ENCODE measurements around the gene CLN6.

The CLN6 gene

DNA sequence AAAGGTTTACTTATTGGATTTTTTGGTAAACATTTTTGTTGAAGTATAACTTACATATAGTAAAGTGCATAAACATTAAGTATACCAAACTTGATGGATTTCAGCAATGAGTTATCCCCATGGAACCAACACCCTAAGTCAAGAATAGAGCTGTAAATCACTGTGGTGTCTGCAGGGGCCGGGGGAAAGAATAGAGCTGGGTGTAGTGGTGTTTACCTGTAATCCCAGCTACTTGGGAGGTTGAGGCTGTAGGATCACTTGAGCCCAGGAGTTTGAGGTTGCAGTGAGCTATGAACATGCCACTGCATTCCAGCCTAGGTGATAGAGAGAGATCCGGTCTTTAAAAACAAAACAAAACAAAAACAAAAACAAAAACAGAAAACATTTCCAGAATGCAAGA is 34.8 kb upstream of the CLN6 start:
- no peak overlapping the region for H3K27ac ChIP-seq
- TF ChIP-seq, protein P1, sequence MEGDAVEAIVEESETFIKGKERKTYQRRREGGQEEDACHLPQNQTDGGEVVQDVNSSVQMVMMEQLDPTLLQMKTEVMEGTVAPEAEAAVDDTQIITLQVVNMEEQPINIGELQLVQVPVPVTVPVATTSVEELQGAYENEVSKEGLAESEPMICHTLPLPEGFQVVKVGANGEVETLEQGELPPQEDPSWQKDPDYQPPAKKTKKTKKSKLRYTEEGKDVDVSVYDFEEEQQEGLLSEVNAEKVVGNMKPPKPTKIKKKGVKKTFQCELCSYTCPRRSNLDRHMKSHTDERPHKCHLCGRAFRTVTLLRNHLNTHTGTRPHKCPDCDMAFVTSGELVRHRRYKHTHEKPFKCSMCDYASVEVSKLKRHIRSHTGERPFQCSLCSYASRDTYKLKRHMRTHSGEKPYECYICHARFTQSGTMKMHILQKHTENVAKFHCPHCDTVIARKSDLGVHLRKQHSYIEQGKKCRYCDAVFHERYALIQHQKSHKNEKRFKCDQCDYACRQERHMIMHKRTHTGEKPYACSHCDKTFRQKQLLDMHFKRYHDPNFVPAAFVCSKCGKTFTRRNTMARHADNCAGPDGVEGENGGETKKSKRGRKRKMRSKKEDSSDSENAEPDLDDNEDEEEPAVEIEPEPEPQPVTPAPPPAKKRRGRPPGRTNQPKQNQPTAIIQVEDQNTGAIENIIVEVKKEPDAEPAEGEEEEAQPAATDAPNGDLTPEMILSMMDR (IDR thresholded peaks at IDR 0.05), result no peak
- TF ChIP-seq ZFX (IDR thresholded peaks at IDR 0.05; ENCODE audit: borderline replicate concordance), result no peak

DNA sequence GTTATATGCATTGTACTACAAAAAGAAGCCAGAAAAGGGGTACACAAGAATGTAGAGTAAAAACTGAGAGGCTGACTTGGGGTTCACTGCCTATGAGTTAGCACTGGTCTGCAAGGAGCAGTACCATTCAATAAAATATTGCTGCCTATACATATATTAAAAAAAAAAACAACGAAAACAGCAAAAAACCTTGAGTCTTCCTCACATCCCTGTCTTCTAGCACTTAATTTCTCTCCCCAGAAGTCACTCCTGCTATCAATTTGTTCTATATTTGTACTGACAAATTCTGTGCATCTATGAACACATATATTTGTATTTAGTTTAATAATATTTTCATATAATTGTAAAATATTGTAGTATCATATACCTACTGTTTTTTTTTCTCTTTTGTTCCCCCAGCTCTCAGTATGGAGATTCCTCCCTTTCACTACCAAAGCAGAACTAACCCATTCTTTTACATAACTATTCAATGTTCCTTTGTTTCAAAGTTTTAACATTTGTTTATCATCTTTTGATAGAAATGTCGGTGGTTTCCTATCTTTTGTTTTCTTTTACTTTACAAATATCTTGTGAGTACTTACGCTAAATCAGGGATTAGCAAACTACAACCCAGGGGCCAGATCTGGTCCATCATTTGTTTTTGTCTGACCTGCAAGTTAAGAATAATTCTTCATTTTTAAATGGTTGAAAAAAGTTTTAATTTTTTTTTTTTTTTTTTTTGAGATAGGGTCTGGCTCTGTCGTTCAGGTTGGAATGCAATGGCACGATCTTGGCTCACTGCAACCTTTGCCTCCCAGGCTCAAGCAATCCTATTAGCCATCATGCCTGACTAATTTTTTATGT is 33.2 kb upstream of the CLN6 start:
- no peak overlapping the region for H3K27ac ChIP-seq
- TF ChIP-seq, protein P1 (IDR thresholded peaks at IDR 0.05), result no peak
- TF ChIP-seq ZFX (IDR thresholded peaks at IDR 0.05; ENCODE audit: borderline replicate concordance), result no peak

DNA sequence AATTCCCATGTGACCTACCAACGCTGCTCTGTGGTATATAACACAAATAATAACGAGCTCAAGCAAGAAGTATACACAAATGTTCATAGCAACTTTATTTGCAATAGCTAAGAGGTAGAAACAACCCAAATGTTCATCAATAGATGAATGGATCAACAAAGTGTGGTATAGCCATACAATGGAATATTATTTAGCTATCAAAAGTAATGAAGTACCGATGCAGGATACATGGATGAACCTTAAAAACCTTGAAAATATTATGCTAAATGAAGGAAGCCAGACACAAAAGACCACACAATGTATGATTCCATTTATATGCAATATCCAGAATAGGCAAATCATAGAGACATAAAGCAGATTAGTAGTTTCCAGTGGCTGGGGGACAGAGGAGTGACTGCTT is 32.5 kb upstream of the CLN6 start:
- no peak overlapping the region for H3K27ac ChIP-seq
- no peak for TF ChIP-seq ZFX (IDR thresholded peaks at IDR 0.05; ENCODE audit: borderline replicate concordance)
- TF ChIP-seq, protein P1 (IDR thresholded peaks at IDR 0.05), result no peak

DNA sequence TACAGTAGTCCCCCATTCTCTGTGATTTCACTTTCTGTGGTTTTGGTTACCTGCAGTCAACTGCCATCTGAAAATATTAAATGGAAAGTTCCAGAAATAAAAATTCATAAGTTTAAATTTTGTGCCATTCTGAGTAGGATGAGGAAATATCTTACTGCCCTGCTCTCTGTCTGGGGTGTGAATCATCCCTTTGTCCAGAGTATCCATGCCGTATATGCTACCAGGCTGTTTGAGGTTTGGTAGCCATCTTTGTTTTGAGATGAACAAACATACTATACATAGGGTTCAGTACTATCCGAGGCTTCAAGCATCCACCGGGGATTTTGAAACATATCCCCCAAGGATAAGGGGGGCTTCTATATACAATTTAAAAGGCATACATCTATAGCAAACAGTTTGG is 31.7 kb upstream of the CLN6 start:
- TF ChIP-seq, protein P1 (IDR thresholded peaks at IDR 0.05), result no peak
- no peak for TF ChIP-seq ZFX (IDR thresholded peaks at IDR 0.05; ENCODE audit: borderline replicate concordance)

DNA sequence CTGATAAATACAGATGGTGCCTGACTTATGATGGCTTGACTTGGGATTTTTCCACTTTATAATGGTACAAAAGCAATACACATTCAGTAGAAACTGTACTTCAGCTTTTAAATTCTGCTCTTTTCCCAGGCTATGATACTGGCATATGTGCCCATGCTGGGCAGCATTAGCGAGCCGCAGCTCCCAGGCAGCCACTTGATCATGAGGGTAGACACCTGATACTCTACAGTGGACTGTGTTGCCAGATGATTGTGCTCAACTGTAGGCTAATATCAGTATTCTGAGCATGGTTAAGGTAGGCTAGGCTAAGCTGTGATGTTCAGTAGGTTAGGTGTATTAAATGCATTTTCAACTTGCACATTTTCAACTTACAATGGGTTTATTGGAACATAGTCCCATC is 30.4 kb upstream of the CLN6 start:
- H3K27ac ChIP-seq, result no peak overlapping the region
- TF ChIP-seq ZFX (IDR thresholded peaks at IDR 0.05; ENCODE audit: borderline replicate concordance), result no peak

More for the DNA sequence above, 31.7 kb upstream of the CLN6 start:
- no peak overlapping the region for H3K27ac ChIP-seq

DNA sequence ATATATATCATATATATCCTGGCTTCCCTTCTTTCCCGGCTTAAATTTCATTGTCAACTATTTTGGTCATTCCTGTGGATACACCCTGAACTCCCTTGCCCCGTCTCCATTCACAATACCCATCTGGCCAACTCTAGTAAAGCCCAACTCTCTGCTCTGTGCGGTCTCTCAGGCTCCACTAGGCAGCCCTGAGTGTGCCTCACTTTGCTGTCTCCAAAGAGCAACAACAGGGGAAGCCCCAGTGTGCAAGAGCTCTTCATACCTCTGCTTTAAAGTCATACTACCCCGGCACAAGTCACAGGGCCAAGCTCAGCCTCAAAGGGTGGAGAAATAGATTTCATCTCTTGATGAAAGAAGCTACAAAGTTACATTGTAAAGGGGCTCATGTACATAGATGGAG is 29.2 kb upstream of the CLN6 start:
- TF ChIP-seq ZFX (IDR thresholded peaks at IDR 0.05; ENCODE audit: borderline replicate concordance), result no peak
- TF ChIP-seq, protein P1 (IDR thresholded peaks at IDR 0.05), result no peak
- H3K27ac ChIP-seq, result no peak overlapping the region

DNA sequence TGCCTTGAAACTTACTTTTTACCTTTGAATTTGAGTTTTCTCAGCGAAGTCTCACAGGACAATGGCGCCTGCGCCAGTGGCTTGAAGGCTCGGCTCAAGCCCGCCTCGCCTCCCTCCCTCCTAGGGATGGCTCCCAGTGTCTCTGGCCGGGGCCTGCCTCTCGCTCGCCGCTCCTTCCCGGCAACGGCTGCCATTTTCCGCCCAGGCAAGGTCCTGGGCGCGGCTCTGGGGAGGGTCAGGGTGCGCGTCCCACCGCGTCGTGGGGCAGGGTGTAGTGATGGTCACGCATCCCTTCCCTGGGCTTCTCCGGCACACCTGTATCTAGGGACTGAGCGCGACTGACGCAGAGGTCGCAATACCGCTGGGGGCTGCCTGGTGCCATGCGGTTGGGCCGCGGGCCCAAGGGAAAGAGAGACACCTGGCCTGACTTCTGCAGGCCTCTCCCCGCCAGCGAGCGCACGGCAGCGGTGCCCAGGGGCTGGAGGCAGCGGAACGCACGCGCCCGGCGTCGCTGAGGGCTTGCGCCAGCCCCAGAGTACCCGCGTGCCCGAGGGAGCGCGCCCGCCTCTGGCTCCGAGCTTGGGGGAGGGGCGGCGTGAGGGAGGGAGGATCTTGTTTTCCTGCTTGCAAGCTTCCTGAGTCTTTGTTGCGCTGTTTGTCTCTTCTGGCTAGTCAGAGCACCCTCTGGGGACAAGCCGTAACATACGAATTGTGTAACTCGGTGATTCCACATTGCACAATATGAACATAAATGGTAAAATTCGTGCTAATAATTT is 27.3 kb upstream of the CLN6 start:
- peak overlapping the region; percentile 69 for H3K27ac ChIP-seq
- no peak for TF ChIP-seq ZFX (IDR thresholded peaks at IDR 0.05; ENCODE audit: borderline replicate concordance)
- TF ChIP-seq, protein P1 (IDR thresholded peaks at IDR 0.05), result peak; percentile 30
